Endothelial cell of umbilical vein (primary cell): ENCODE measurements around the gene KAZN. TPM values are rescaled to one million over a fixed set of nuclear protein-coding genes. Genes with fewer than 3 reads are reported as not detected.

Source experiments
- BruUV-seq: library from RNA; stranded (reverse); fragments of 400-500 nt; replicated peaks from 2 replicates; lab custom pipeline; 2021; lab: Mats Ljungman, UMichigan
- CTCF ChIA-PET: fragments of 300-600, 350-600 bp; sonication (Branson Sonifier 250); formaldehyde crosslinking; loops from one replicate; lab custom pipeline; 2021; ENCODE audit warnings: antibody characterized with exemption, inconsistent platforms; lab: Charles Lee
- POLR2A ChIA-PET: fragments of 300-600, 350-600 bp; sonication (Branson Sonifier 250); formaldehyde crosslinking; loops from one replicate; lab custom pipeline; 2021; ENCODE audit warnings: antibody characterized with exemption, inconsistent platforms; lab: Charles Lee
- DNase-seq: peaks from one replicate; pipeline ENCODE4 v3.0.0-alpha.2; 2011; ENCODE audit warnings: low read depth, low spot score
- FAIRE-seq: peaks from 2 replicates; lab custom pipeline; 2011; peaks lifted over from hg19 to GRCh38; lab: Jason Lieb, UNC
- H2AFZ ChIP-seq: 2 replicates; pipeline ENCODE4 v1.6.0; 2012; ENCODE audit warnings: low read depth, low read length, control low read depth, inconsistent platforms
- H3K27ac ChIP-seq: 2 replicates; pipeline ENCODE4 v1.5.1; 2011; ENCODE audit warnings: low read depth, mild to moderate bottlenecking, control low read depth, low read length, moderate library complexity; ENCODE audit not compliant: insufficient read depth
- H3K27me3 ChIP-seq, 2 experiments: 2 replicates each; pipeline versions ENCODE4 v1.6.0 to v1.6.1; 2011; ENCODE audit warnings: low read length in 2 of 2, mixed read lengths in 1 of 2; ENCODE audit not compliant: control insufficient read depth in 2 of 2, insufficient read depth in 2 of 2
- H3K36me3 ChIP-seq, 2 experiments: 2 replicates in 1 of 2; 3 replicates in 1 of 2; pipeline ENCODE4 v1.5.1; 2011; ENCODE audit warnings: low read length in 2 of 2, mild to moderate bottlenecking in 1 of 2, moderate library complexity in 1 of 2; ENCODE audit not compliant: control insufficient read depth in 2 of 2, insufficient read depth in 2 of 2; ENCODE audit errors: extremely low read depth in 1 of 2
- H3K4me1 ChIP-seq: 3 replicates; pipeline ENCODE4 v1.5.1; 2011; ENCODE audit warnings: mild to moderate bottlenecking, low read length; ENCODE audit not compliant: control insufficient read depth, insufficient read depth; ENCODE audit errors: extremely low read depth
- H3K4me2 ChIP-seq: 2 replicates; pipeline ENCODE4 v1.6.1; 2011; ENCODE audit warnings: low read length, control low read depth, mixed read lengths; ENCODE audit not compliant: insufficient read depth
- H3K4me3 ChIP-seq, 3 experiments: fragments of 200-600 bp in 1 of 3; sonication (generic), shearing (Covaris generic) in 1 of 3; replicated peaks in 1 of 3; 2 replicates each; pipeline ENCODE4 v1.5.1; 2011 to 2016; ENCODE audit warnings: control low read depth in 3 of 3, low read length in 3 of 3, mild to moderate bottlenecking in 2 of 3, inconsistent platforms in 1 of 3, low read depth in 1 of 3, moderate library complexity in 1 of 3; ENCODE audit not compliant: insufficient read depth in 1 of 3
- H3K79me2 ChIP-seq: 2 replicates; pipeline ENCODE4 v1.6.0; 2012; ENCODE audit warnings: low read length, inconsistent platforms; ENCODE audit not compliant: control insufficient read depth, insufficient read depth
- H3K9ac ChIP-seq: replicated peaks from 2 replicates; pipeline ENCODE3; 2011; ENCODE audit warnings: low read length, control low read depth; ENCODE audit not compliant: insufficient read depth; ENCODE audit errors: extremely low read depth
- H3K9me1 ChIP-seq: replicated peaks from 3 replicates; pipeline ENCODE4 v1.6.0; 2011; ENCODE audit warnings: mild to moderate bottlenecking, low read length; ENCODE audit not compliant: control insufficient read depth, insufficient read depth; ENCODE audit errors: extremely low read depth
- H3K9me3 ChIP-seq: replicated peaks from 2 replicates; pipeline ENCODE4 v1.5.1; 2012; ENCODE audit warnings: low read length, inconsistent platforms; ENCODE audit not compliant: control insufficient read depth, insufficient read depth
- H4K20me1 ChIP-seq: replicated peaks from 2 replicates; pipeline ENCODE3; 2011; ENCODE audit warnings: mild to moderate bottlenecking, low read length; ENCODE audit not compliant: control insufficient read depth, insufficient read depth; ENCODE audit errors: extremely low read depth
- CTCF ChIP-seq, 2 donors: IDR thresholded peaks; 1 replicate in 1 of 2; 2 replicates in 1 of 2; pipeline ENCODE4 v1.5.1; 2011; ENCODE audit warnings: low read length in 2 of 2, mild to moderate bottlenecking in 2 of 2, moderate library complexity in 2 of 2, control low read depth in 1 of 2, inconsistent platforms in 1 of 2, low read depth in 1 of 2; ENCODE audit not compliant: insufficient read depth in 1 of 2; ENCODE audit errors: extremely low read depth in 1 of 2
- EZH2 ChIP-seq: IDR thresholded peaks from 2 replicates; pipeline ENCODE4 v1.6.1; 2012; ENCODE audit warnings: borderline replicate concordance, low read depth, mild to moderate bottlenecking, moderate library complexity, low read length, inconsistent platforms; ENCODE audit not compliant: severe bottlenecking
- FOS ChIP-seq: IDR thresholded peaks from 2 replicates; pipeline ENCODE4 v1.6.1; 2011; ENCODE audit warnings: mild to moderate bottlenecking, low read length, moderate library complexity, borderline replicate concordance; ENCODE audit not compliant: insufficient read depth
- GATA2 ChIP-seq: IDR thresholded peaks from 2 replicates; pipeline ENCODE4 v1.7.0; 2011; ENCODE audit warnings: low read depth, mild to moderate bottlenecking, moderate library complexity, mixed read lengths, low read length; ENCODE audit not compliant: insufficient read length, insufficient read depth
- JUN ChIP-seq: IDR thresholded peaks from 2 replicates; pipeline ENCODE4 v1.6.1; 2011; ENCODE audit warnings: borderline replicate concordance, low read depth; ENCODE audit not compliant: insufficient read length, insufficient read depth
- MAX ChIP-seq: IDR thresholded peaks from 2 replicates; pipeline ENCODE4 v1.6.1; 2011; ENCODE audit not compliant: insufficient read depth, insufficient read length
- MYC ChIP-seq: IDR thresholded peaks from one replicate; pipeline ENCODE4 v1.6.1; 2011; ENCODE audit warnings: mild to moderate bottlenecking, low read depth, low read length
- POLR2A ChIP-seq: IDR thresholded peaks from 2 replicates; pipeline ENCODE4 v1.6.1; 2012; ENCODE audit warnings: low read depth, mild to moderate bottlenecking, control low read depth, low read length
- POLR2AphosphoS5 ChIP-seq: IDR thresholded peaks from 2 replicates; pipeline ENCODE4 v1.6.1; 2012; ENCODE audit warnings: low read depth, mild to moderate bottlenecking, control low read depth, low read length, moderate library complexity; ENCODE audit not compliant: insufficient read depth
- dilution Hi-C: fragments of 300-500 bp; cut with MboI; formaldehyde crosslinking; loops from one replicate; pipeline ENCODE4 v1.15.0; 2019; ENCODE audit warnings: low sequenced_read_pairs; ENCODE audit not compliant: extremely low pct_ligation_motif_present
- intact Hi-C: fragments of 100-400 bp; cut with micrococcal nuclease; formaldehyde crosslinking; loops from one replicate; pipeline ENCODE4 v1.10.0; 2022
- polyA plus RNA-seq, 4 experiments: library from polyadenylated mRNA; depleted of rRNA in 3 of 4; stranded (reverse) in 3 of 4; unstranded in 1 of 4; fragments of >200 nt; gene quantifications; 2 replicates each; pipeline versions ENCODE4 v1.2.1 to v1.2.3, GENCODE V29; 2011 to 2012; ENCODE audit warnings: missing spikeins in 1 of 4
- total RNA-seq: library from RNA; stranded (reverse); gene quantifications from 2 replicates; pipeline ENCODE4 v1.2.3, GENCODE V29; 2021

The KAZN gene
- total and polyA plus RNA-seq, 2 donors (not counting 3 experiments of a cell fraction or from before 2014, with no cell fraction given) = 1.6 to 5.8 TPM

GRCh38 chr1:15123270-15123669 lies 524.8 kb downstream of the KAZN start:
- Histone ChIP-seq H3K79me2 (no peaks in the 10 kb centered on the region), H3K9me3 (no peaks in the 10 kb centered on the region), H3K4me3 (no peak overlapping the region), H3K9me1 (no peaks in the 10 kb centered on the region), H2AFZ (no peak overlapping the region), H4K20me1 (no peaks in the 10 kb centered on the region), H3K9ac (no peak overlapping the region), H3K4me2 (no peak overlapping the region), H3K4me1 (no peaks in the 10 kb centered on the region), H3K27me3 (no peaks in the 10 kb centered on the region), H3K27ac (no peak overlapping the region), H3K36me3 (no peaks in the 10 kb centered on the region)
- dilution Hi-C loops = no loop called here
- ChIA-PET POLR2A (no interaction called here), CTCF (interaction anchor here (0.7 to 1.2 kb wide), 3 partner anchors 10 to 148 kb away, joined by 3 read pairs; no protein-coding TSS in a partner anchor)
- intact Hi-C loops = no loop called here
- BruUV-seq = no TSS peak
- no peak for DNase-seq
- FAIRE-seq = no peak
- TF ChIP-seq EZH2 (no peak), CTCF (IDR thresholded peaks at IDR 0.05; ENCODE audit: extremely low read depth in 1 of 2, insufficient read depth in 1 of 2, low read depth in 1 of 2, low read length in 2 of 2) (no peak), MAX (no peak), POLR2A (no peak), MYC (no peak), JUN (no peak)

GRCh38 chr1:15123925-15124324 lies 525.4 kb downstream of the KAZN start:
- POLR2A ChIA-PET = no interaction called here
- CTCF ChIA-PET = interaction anchor here (0.7 kb wide), 1 partner anchor 137 kb away, joined by 3 read pairs; no protein-coding TSS in a partner anchor
- H3K36me3 ChIP-seq = no peaks in the 10 kb centered on the region
- intact Hi-C loops = no loop called here
- H3K27me3 ChIP-seq = no peaks in the 10 kb centered on the region
- dilution Hi-C loops = no loop called here
- H3K4me2 ChIP-seq = no peak overlapping the region
- FAIRE-seq = no peak
- no peak overlapping the region for H3K27ac ChIP-seq
- no peaks in the 10 kb centered on the region for H3K9me3 ChIP-seq
- TF ChIP-seq FOS (no peak), GATA2 (no peak), POLR2A (no peak), POLR2AphosphoS5 (no peak), EZH2 (no peak), CTCF (IDR thresholded peaks at IDR 0.05; ENCODE audit: extremely low read depth in 1 of 2, insufficient read depth in 1 of 2, low read depth in 1 of 2, low read length in 2 of 2) (no peak)
- H4K20me1 ChIP-seq = no peaks in the 10 kb centered on the region
- no peak for DNase-seq
- H3K9ac ChIP-seq = no peak overlapping the region
- no TSS peak for BruUV-seq
- no peaks in the 10 kb centered on the region for H3K9me1 ChIP-seq
- no peaks in the 10 kb centered on the region for H3K4me1 ChIP-seq
- no peak overlapping the region for H2AFZ ChIP-seq
- no peak overlapping the region for H3K4me3 ChIP-seq
- H3K79me2 ChIP-seq = no peaks in the 10 kb centered on the region
